SK-N-SH (cell line): ENCODE results near the gene PRDM15. TPM values are rescaled to one million over a fixed set of nuclear protein-coding genes. Genes with fewer than 3 reads are reported as not detected.

ENCODE experiments used
- CTCF ChIA-PET: fragments of 300-600, 350-600 bp; formaldehyde crosslinking; extraction: SDS; loops from one replicate; lab custom pipeline; 2021; lab: Yijun Ruan, JAX
- POLR2A ChIA-PET: fragments of 350-600 bp; sonication (Branson Sonifier 250); formaldehyde crosslinking; extraction: SDS; loops from one replicate; lab custom pipeline; 2020; ENCODE audit warnings: antibody characterized with exemption, inconsistent platforms; lab: Yijun Ruan, JAX
- DNase-seq: peaks from one replicate; pipeline ENCODE4 v3.0.0; 2012
- H2AFZ ChIP-seq: fragments of 200-600 bp; sonication (generic); 2 replicates; pipeline ENCODE4 v1.8.1; 2016; ENCODE audit warnings: antibody characterized with exemption, mild to moderate bottlenecking, low read depth
- H3F3A ChIP-seq: fragments of 200-600 bp; sonication (generic); replicated peaks from 2 replicates; pipeline ENCODE3; 2016; ENCODE audit warnings: antibody characterized with exemption, mild to moderate bottlenecking; ENCODE audit not compliant: insufficient read depth
- H3K27ac ChIP-seq, 2 experiments: fragments of 200-500 bp in 1 of 2; fragments of 200-600 bp in 1 of 2; sonication (Bioruptor generic) in 1 of 2; sonication (generic), shearing (Covaris generic) in 1 of 2; 2 replicates each; pipeline versions ENCODE4 v1.5.1 to v1.6.1; 2014 to 2016; ENCODE audit warnings: low read depth in 2 of 2, inconsistent platforms in 1 of 2, low read length in 1 of 2, mild to moderate bottlenecking in 1 of 2, mixed read lengths in 1 of 2
- H3K27me3 ChIP-seq: fragments of 200-600 bp; sonication (generic), shearing (Covaris generic); 2 replicates; pipeline ENCODE4 v1.6.1; 2016; ENCODE audit warnings: mixed run types; ENCODE audit not compliant: insufficient read depth
- H3K36me3 ChIP-seq, 2 experiments: fragments of 200-500 bp in 1 of 2; fragments of 200-600 bp in 1 of 2; sonication (Bioruptor generic) in 1 of 2; sonication (generic) in 1 of 2; replicated peaks in 1 of 2; 2 replicates each; pipeline versions ENCODE3 to v1.5.1; 2014 to 2016; ENCODE audit warnings: low read length in 1 of 2, mild to moderate bottlenecking in 1 of 2; ENCODE audit not compliant: insufficient read depth in 2 of 2, control insufficient read depth in 1 of 2
- H3K4me1 ChIP-seq, 2 experiments: fragments of 200-500 bp in 1 of 2; fragments of 200-600 bp in 1 of 2; sonication (Bioruptor generic) in 1 of 2; sonication (generic), shearing (Covaris generic) in 1 of 2; 2 replicates each; pipeline versions ENCODE4 v1.5.1 to v1.6.1; 2014 to 2016; ENCODE audit warnings: low read depth in 1 of 2, low read length in 1 of 2, mixed run types in 1 of 2; ENCODE audit not compliant: insufficient read depth in 2 of 2, control insufficient read depth in 1 of 2
- H3K4me2 ChIP-seq: fragments of 200-600 bp; sonication (generic), shearing (Covaris generic); 2 replicates; pipeline ENCODE4 v1.6.1; 2017; ENCODE audit warnings: mixed run types
- H3K4me3 ChIP-seq, 2 experiments: fragments of 200-500 bp in 1 of 2; fragments of 200-600 bp in 1 of 2; sonication (Bioruptor generic) in 1 of 2; sonication (generic), shearing (Covaris generic) in 1 of 2; 2 replicates each; pipeline versions ENCODE4 v1.5.1 to v1.8.1; 2014 to 2016; ENCODE audit warnings: low read depth in 2 of 2, inconsistent platforms in 1 of 2, low read length in 1 of 2, mild to moderate bottlenecking in 1 of 2, mixed read lengths in 1 of 2, moderate library complexity in 1 of 2
- H3K79me2 ChIP-seq: fragments of 200-600 bp; sonication (generic); 2 replicates; pipeline ENCODE4 v1.8.1; 2017; ENCODE audit warnings: mild to moderate bottlenecking; ENCODE audit not compliant: insufficient read depth
- H3K9ac ChIP-seq: fragments of 200-600 bp; sonication (generic); 2 replicates; pipeline ENCODE4 v1.6.1; 2017; ENCODE audit warnings: mixed run types
- H3K9me2 ChIP-seq: fragments of 200-600 bp; sonication (generic); 2 replicates; pipeline ENCODE4 v1.6.1; 2017; ENCODE audit warnings: mixed run types
- H3K9me3 ChIP-seq: fragments of 200-600 bp; sonication (generic); 2 replicates; pipeline ENCODE4 v1.6.1; 2017; ENCODE audit warnings: mixed run types, mild to moderate bottlenecking, moderate library complexity
- H4K20me1 ChIP-seq: fragments of 200-600 bp; sonication (generic); 2 replicates; pipeline ENCODE4 v1.6.1; 2017; ENCODE audit warnings: mild to moderate bottlenecking, mixed run types; ENCODE audit not compliant: insufficient read depth
- CTCF ChIP-seq: fragments of 200-600 bp; sonication (generic); IDR thresholded peaks from 2 replicates; pipeline ENCODE4 v1.6.1; 2017; ENCODE audit warnings: antibody characterized with exemption, mild to moderate bottlenecking, moderate library complexity
- EP300 ChIP-seq, 2 experiments: IDR thresholded peaks; 2 replicates each; pipeline versions ENCODE4 v1.4.0 to v1.6.1; 2012; ENCODE audit warnings: borderline replicate concordance in 1 of 2, low read depth in 1 of 2, low read length in 1 of 2
- EZH2phosphoT487 ChIP-seq: fragments of 200-600 bp; sonication (generic); IDR thresholded peaks from 2 replicates; pipeline ENCODE4 v1.6.1; 2017; ENCODE audit warnings: low read depth, mixed run types, mild to moderate bottlenecking, antibody characterized with exemption, moderate library complexity, borderline replicate concordance
- FOXJ3 ChIP-seq: sonication (generic); formaldehyde crosslinking; IDR thresholded peaks from 2 replicates; pipeline ENCODE4 v1.5.1; 2020; ENCODE audit warnings: mild to moderate bottlenecking, missing genetic modification reagents
- FOXM1 ChIP-seq: IDR thresholded peaks from 2 replicates; pipeline ENCODE4 v1.4.0; 2012; ENCODE audit warnings: low read depth, mild to moderate bottlenecking
- IRF3 ChIP-seq: fragments of 150-350 bp; IDR thresholded peaks from 2 replicates; pipeline ENCODE4 v1.6.1; 2016; ENCODE audit warnings: mild to moderate bottlenecking, low read depth, low read length
- JUND ChIP-seq: IDR thresholded peaks from 2 replicates; pipeline ENCODE4 v1.4.0; 2012
- MEF2A ChIP-seq: IDR thresholded peaks from 2 replicates; pipeline ENCODE4 v1.4.0; 2012; ENCODE audit warnings: low read depth, borderline replicate concordance
- RXRA ChIP-seq: IDR thresholded peaks from 2 replicates; pipeline ENCODE4 v1.4.0; 2012; ENCODE audit warnings: low read depth, mild to moderate bottlenecking, borderline replicate concordance
- SIN3A ChIP-seq: IDR thresholded peaks from 2 replicates; pipeline ENCODE4 v1.6.1; 2012; ENCODE audit warnings: low read depth, mild to moderate bottlenecking, low read length, moderate library complexity, borderline replicate concordance
- TEAD4 ChIP-seq: IDR thresholded peaks from 2 replicates; pipeline ENCODE4 v1.4.0; 2012; ENCODE audit warnings: mild to moderate bottlenecking, borderline replicate concordance; ENCODE audit not compliant: insufficient read depth
- USF2 ChIP-seq: fragments of 150-350 bp; IDR thresholded peaks from 2 replicates; pipeline ENCODE4 v1.6.1; 2017; ENCODE audit warnings: antibody characterized with exemption, low read length, low read depth, borderline replicate concordance
- YY1 ChIP-seq: IDR thresholded peaks from 2 replicates; pipeline ENCODE4 v1.4.0; 2012; ENCODE audit warnings: low read depth, mild to moderate bottlenecking
- WGBS: methylation state at CpG from one replicate; pipeline ENCODE4 v1.1.6; 2017; ENCODE audit warnings: low lambda C conversion rate; 5-methylcytosine and 5-hydroxymethylcytosine counted together
- polyA plus RNA-seq, 3 experiments: library from polyadenylated mRNA; depleted of rRNA; stranded (reverse); fragments of >200 nt; gene quantifications; 2 replicates each; pipeline ENCODE4 v1.2.3, GENCODE V29; 2012

The PRDM15 gene
- polyA plus RNA-seq, 1 of the 3 experiments (the other 2 are of a cell fraction): 7.0 TPM

- TF ChIP-seq USF2: no peak
- TF ChIP-seq RXRA: no peak
- no peak for TF ChIP-seq FOXJ3 (CRISPR knock-in tag)
- no peak for TF ChIP-seq SIN3A
- TF ChIP-seq, all 33 proteins: peak for 0
These were observed 9.4 kb downstream of the PRDM15 start (continued) for GRCh38 chr21:41869771-41870170.

- H3K9ac ChIP-seq: no peak overlapping the region
- H3K27ac ChIP-seq: no peak overlapping the region
- no peak overlapping the region for H3K4me2 ChIP-seq
- no peaks in the 10 kb centered on the region for H3K9me2 ChIP-seq
- H3K9me3 ChIP-seq: no peaks in the 10 kb centered on the region
- no peak overlapping the region for H2AFZ ChIP-seq
- no peaks in the 10 kb centered on the region for H4K20me1 ChIP-seq
- POLR2A ChIA-PET: no interaction called here
- no peaks in the 10 kb centered on the region for H3K36me3 ChIP-seq
- CTCF ChIA-PET: interaction anchor here (1.1 to 3.3 kb wide), 2 partner anchors 9 to 52 kb away, joined by 4 to 11 read pairs; no protein-coding TSS in a partner anchor
- H3K4me3 ChIP-seq: no peak overlapping the region
- no peaks in the 10 kb centered on the region for H3K27me3 ChIP-seq
- no peaks in the 10 kb centered on the region for H3F3A ChIP-seq
- peaks cover 7% of the 10 kb centered on the region; the same call in 1 of the 2 replicates for H3K79me2 ChIP-seq
- H3K4me1 ChIP-seq: peaks cover 3 to 16% of the 10 kb centered on the region in 2 experiments; a peak in 1 of 4 replicates
- no peak for TF ChIP-seq YY1
- TF ChIP-seq TEAD4: no peak
- no peak for TF ChIP-seq FOXM1
- no peak for TF ChIP-seq CTCF
- TF ChIP-seq, all 33 proteins: peak for 0
- no peak for DNase-seq
- 81% methylated on average over 10 of the region's 10 CpGs for whole genome bisulfite sequencing
These were observed 11.0 kb downstream of the PRDM15 start for GRCh38 chr21:41868062-41868710.

- no peaks in the 10 kb centered on the region for H3K9me3 ChIP-seq
- H3K79me2 ChIP-seq: peaks cover 7% of the 10 kb centered on the region; the same call in 1 of the 2 replicates
- no peak overlapping the region for H3K27ac ChIP-seq
- ChIA-PET POLR2A (no interaction called here), CTCF (interaction anchor here (1.1 to 3.3 kb wide), 2 partner anchors 10 to 51 kb away, joined by 4 to 11 read pairs; no protein-coding TSS in a partner anchor)
- H3K27me3 ChIP-seq: no peaks in the 10 kb centered on the region
- H3K4me2 ChIP-seq: no peak overlapping the region
- H3K9me2 ChIP-seq: no peaks in the 10 kb centered on the region
- H3K4me3 ChIP-seq: no peak overlapping the region
- no peaks in the 10 kb centered on the region for H3K36me3 ChIP-seq
- H3K4me1 ChIP-seq: peaks cover 3 to 16% of the 10 kb centered on the region in 2 experiments; a peak in 1 of 4 replicates
- no peak for DNase-seq
- H4K20me1 ChIP-seq: no peaks in the 10 kb centered on the region
- 97% methylated on average over 8 of the region's 8 CpGs for WGBS
- H2AFZ ChIP-seq: no peak overlapping the region
- H3F3A ChIP-seq: no peaks in the 10 kb centered on the region
- no peak overlapping the region for H3K9ac ChIP-seq
- TF ChIP-seq CTCF: no peak
- no peak for TF ChIP-seq IRF3
- no peak for TF ChIP-seq SIN3A
- TF ChIP-seq TEAD4: no peak
- TF ChIP-seq EZH2phosphoT487: no peak
- TF ChIP-seq JUND: no peak
- no peak for TF ChIP-seq EP300 (IDR thresholded peaks at IDR 0.05; ENCODE audit: borderline replicate concordance in 1 of 2, low read depth in 1 of 2, low read length in 1 of 2)
- TF ChIP-seq MEF2A: no peak
These were observed 11.8 kb downstream of the PRDM15 start for GRCh38 chr21:41867313-41867712.
